ENCODE measurements around the gene CNTNAP1.

The CNTNAP1 gene

GRCh38 chr17:42678951-42679491, 3.3 kb upstream of the CNTNAP1 start:
- H3K4me3 ChIP-seq (ENCODE audit: low read depth, low read length) = peak overlapping the region; percentile 71
- H3K9me3 ChIP-seq (ENCODE audit: control insufficient read depth, insufficient read depth, low read depth, low read length) = no peaks in the 10 kb centered on the region
- H3K9ac ChIP-seq (ENCODE audit: low read length) = peak overlapping the region; percentile 97
- H3K27me3 ChIP-seq (ENCODE audit: control insufficient read depth, insufficient read depth, low read length) = peaks cover 47% of the 10 kb centered on the region
- no peaks in the 10 kb centered on the region for H3K36me3 ChIP-seq (ENCODE audit: control insufficient read depth, insufficient read depth, low read length)
- H3K27ac ChIP-seq (ENCODE audit: low read depth, low read length) = peak overlapping the region; percentile 94; the same call in 1 of the 2 replicates
- H3K4me1 ChIP-seq (ENCODE audit: control insufficient read depth, insufficient read depth, low read length) = peaks cover 52% of the 10 kb centered on the region

- peak overlapping the region; percentile 67 for H3K9ac ChIP-seq (ENCODE audit: low read length)
- no peaks in the 10 kb centered on the region for H3K9me3 ChIP-seq (ENCODE audit: control insufficient read depth, insufficient read depth, low read depth, low read length)
- H3K4me3 ChIP-seq (ENCODE audit: low read depth, low read length) = peak overlapping the region; percentile 71
- peak overlapping the region; percentile 36; the same call in 1 of the 2 replicates for H3K27ac ChIP-seq (ENCODE audit: low read depth, low read length)
- peaks cover 47% of the 10 kb centered on the region for H3K4me1 ChIP-seq (ENCODE audit: control insufficient read depth, insufficient read depth, low read length)
- H3K27me3 ChIP-seq (ENCODE audit: control insufficient read depth, insufficient read depth, low read length) = peaks cover 46% of the 10 kb centered on the region
- H3K36me3 ChIP-seq (ENCODE audit: control insufficient read depth, insufficient read depth, low read length) = no peaks in the 10 kb centered on the region
Measured at GRCh38 chr17:42679492-42680330, 2.6 kb upstream of the CNTNAP1 start.

GRCh38 chr17:42680331-42680808, 2.0 kb upstream of the CNTNAP1 start:
- no peak overlapping the region for H3K9ac ChIP-seq (ENCODE audit: low read length)
- H3K27ac ChIP-seq (ENCODE audit: low read depth, low read length) = no peak overlapping the region

GRCh38 chr17:42682722-42683403, 532 bp downstream of the CNTNAP1 start:
- H3K4me3 ChIP-seq (ENCODE audit: low read depth, low read length) = peak overlapping the region; percentile 80
- H3K4me1 ChIP-seq (ENCODE audit: control insufficient read depth, insufficient read depth, low read length) = peaks cover 35% of the 10 kb centered on the region
- H3K9ac ChIP-seq (ENCODE audit: low read length) = peak overlapping the region; percentile 20
- H3K36me3 ChIP-seq (ENCODE audit: control insufficient read depth, insufficient read depth, low read length) = 0 out of 2 replicates have a peak, but pooled peaks cover 7% of the 10 kb centered on the region
- peaks cover 41% of the 10 kb centered on the region for H3K27me3 ChIP-seq (ENCODE audit: control insufficient read depth, insufficient read depth, low read length)
- no peaks in the 10 kb centered on the region for H3K9me3 ChIP-seq (ENCODE audit: control insufficient read depth, insufficient read depth, low read depth, low read length)
- H3K27ac ChIP-seq (ENCODE audit: low read depth, low read length) = no peak overlapping the region

More at GRCh38 chr17:42680331-42680808, 2.0 kb upstream of the CNTNAP1 start:
- peaks cover 43% of the 10 kb centered on the region for H3K4me1 ChIP-seq (ENCODE audit: control insufficient read depth, insufficient read depth, low read length)
- no peaks in the 10 kb centered on the region for H3K9me3 ChIP-seq (ENCODE audit: control insufficient read depth, insufficient read depth, low read depth, low read length)
- 0 out of 2 replicates have a peak, but pooled peaks cover 6% of the 10 kb centered on the region for H3K36me3 ChIP-seq (ENCODE audit: control insufficient read depth, insufficient read depth, low read length)
- H3K4me3 ChIP-seq (ENCODE audit: low read depth, low read length) = peak overlapping the region; percentile 71; the same call in 1 of the 2 replicates
- H3K27me3 ChIP-seq (ENCODE audit: control insufficient read depth, insufficient read depth, low read length) = peaks cover 48% of the 10 kb centered on the region

DNA sequence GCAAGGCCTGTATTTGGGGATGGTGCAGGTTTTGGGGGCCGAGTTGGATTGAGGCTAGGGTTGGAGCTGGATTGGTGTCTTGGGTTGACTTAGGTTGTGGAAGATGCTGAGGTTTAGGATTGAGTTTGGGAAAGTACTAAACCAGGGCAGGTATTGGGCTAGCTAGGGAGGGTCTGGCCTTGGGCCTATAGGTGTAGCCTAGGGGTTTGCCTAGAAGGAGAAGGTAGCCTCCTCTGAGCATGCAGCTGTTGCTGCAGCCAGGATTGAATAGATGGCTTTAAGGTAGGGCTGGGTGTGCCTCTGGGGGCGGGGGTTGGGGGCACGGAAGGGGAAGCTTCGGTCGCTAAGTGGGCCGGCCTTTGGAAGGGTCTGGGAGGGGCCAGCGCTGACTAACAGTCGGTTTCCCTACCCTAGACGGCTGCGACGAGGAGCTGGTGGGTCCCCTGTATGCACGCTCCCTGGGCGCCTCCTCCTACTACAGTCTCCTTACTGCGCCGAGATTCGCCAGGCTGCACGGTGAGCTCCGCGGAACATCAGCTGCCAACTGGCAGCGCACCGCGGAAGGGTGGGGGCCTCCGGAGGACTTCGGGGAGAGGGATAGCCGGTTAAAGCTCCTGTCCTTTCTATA, 1.2 kb downstream of the CNTNAP1 start:
- H3K27me3 ChIP-seq (ENCODE audit: control insufficient read depth, insufficient read depth, low read length) = peaks cover 41% of the 10 kb centered on the region
- 0 out of 2 replicates have a peak, but pooled peaks cover 7% of the 10 kb centered on the region for H3K36me3 ChIP-seq (ENCODE audit: control insufficient read depth, insufficient read depth, low read length)
- no peak overlapping the region for H3K9ac ChIP-seq (ENCODE audit: low read length)
- no peaks in the 10 kb centered on the region for H3K9me3 ChIP-seq (ENCODE audit: control insufficient read depth, insufficient read depth, low read depth, low read length)
- H3K27ac ChIP-seq (ENCODE audit: low read depth, low read length) = no peak overlapping the region
- H3K4me1 ChIP-seq (ENCODE audit: control insufficient read depth, insufficient read depth, low read length) = peaks cover 35% of the 10 kb centered on the region
- peak overlapping the region; percentile 80 for H3K4me3 ChIP-seq (ENCODE audit: low read depth, low read length)

DNA sequence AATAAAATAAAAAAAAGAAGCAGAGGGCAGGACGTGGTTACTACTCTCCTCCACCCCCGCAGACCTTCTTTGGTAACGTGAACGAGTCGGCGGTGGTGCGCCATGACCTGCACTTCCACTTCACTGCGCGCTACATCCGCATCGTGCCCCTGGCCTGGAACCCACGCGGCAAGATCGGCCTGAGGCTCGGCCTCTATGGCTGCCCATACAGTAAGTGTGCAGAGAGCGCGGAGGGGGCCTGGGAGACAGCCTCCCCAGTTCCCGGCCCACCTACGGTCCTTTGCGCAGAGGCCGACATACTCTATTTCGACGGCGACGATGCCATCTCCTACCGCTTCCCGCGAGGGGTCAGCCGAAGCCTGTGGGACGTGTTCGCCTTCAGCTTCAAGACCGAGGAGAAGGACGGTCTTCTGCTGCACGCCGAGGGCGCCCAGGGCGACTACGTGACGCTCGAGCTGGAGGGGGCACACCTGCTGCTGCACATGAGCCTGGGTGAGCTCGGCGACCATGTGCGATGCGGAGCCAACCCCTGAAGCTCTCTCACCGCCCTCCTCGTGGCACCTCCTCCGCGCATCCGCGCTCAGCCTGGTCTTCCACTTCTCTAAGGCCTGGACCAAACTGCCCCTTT, 2.7 kb downstream of the CNTNAP1 start:
- Histone ChIP-seq H3K36me3 (ENCODE audit: control insufficient read depth, insufficient read depth, low read length) (0 out of 2 replicates have a peak, but pooled peaks cover 7% of the 10 kb centered on the region), H3K27ac (ENCODE audit: low read depth, low read length) (no peak overlapping the region), H3K27me3 (ENCODE audit: control insufficient read depth, insufficient read depth, low read length) (peaks cover 40% of the 10 kb centered on the region), H3K4me3 (ENCODE audit: low read depth, low read length) (no peak overlapping the region), H3K4me1 (ENCODE audit: control insufficient read depth, insufficient read depth, low read length) (peaks cover 27% of the 10 kb centered on the region), H3K9me3 (ENCODE audit: control insufficient read depth, insufficient read depth, low read depth, low read length) (no peaks in the 10 kb centered on the region), H3K9ac (ENCODE audit: low read length) (no peak overlapping the region)

DNA sequence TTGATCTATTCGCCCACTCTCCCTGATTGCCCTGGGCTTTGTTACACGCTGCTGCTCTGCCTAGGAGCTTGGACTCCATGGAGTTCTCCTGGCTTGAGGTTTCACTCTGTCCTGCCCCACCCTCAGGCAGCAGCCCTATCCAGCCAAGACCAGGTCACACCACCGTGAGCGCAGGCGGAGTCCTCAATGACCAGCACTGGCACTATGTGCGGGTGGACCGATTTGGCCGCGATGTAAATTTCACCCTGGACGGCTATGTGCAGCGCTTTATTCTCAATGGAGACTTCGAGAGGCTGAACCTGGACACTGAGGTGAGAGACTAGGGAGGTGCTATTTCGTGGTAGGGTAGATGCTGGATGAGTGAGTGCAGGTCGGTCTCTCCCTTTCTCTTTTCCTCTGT, 3.5 kb downstream of the CNTNAP1 start:
- Histone ChIP-seq H3K9me3 (ENCODE audit: control insufficient read depth, insufficient read depth, low read depth, low read length) (no peaks in the 10 kb centered on the region), H3K9ac (ENCODE audit: low read length) (no peak overlapping the region), H3K27me3 (ENCODE audit: control insufficient read depth, insufficient read depth, low read length) (peaks cover 33% of the 10 kb centered on the region), H3K4me1 (ENCODE audit: control insufficient read depth, insufficient read depth, low read length) (peaks cover 20% of the 10 kb centered on the region), H3K27ac (ENCODE audit: low read depth, low read length) (no peak overlapping the region), H3K4me3 (ENCODE audit: low read depth, low read length) (no peak overlapping the region), H3K36me3 (ENCODE audit: control insufficient read depth, insufficient read depth, low read length) (0 out of 2 replicates have a peak, but pooled peaks cover 7% of the 10 kb centered on the region)

DNA sequence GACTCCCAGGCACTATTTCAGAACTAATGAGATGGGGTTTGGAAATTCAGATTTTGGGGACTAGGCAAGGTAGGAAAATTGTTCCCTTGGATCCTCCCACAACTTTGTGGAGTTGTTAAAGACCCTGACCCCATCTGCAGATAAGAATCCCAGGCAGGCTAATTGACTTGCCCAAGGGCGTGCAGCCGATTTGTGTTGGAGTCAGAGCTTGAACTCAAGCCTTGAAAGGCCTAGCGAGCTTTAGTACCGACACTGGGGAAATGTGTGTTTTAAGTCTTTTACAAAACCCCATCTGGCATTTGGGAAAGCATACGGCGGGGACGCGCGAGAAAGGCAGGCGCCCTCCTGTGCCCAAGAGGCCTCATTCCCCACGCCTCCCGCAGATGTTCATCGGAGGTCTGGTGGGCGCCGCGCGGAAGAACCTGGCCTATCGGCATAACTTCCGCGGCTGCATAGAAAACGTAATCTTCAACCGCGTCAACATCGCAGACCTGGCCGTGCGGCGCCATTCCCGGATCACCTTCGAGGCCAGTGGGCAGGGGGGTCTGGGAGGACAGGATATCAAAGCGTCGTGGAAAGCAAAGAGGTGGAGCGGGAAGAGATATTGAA, 4.3 kb downstream of the CNTNAP1 start:
- H3K27me3 ChIP-seq (ENCODE audit: control insufficient read depth, insufficient read depth, low read length) = peaks cover 31% of the 10 kb centered on the region
- H3K9ac ChIP-seq (ENCODE audit: low read length) = no peak overlapping the region
- no peak overlapping the region for H3K27ac ChIP-seq (ENCODE audit: low read depth, low read length)
- H3K4me1 ChIP-seq (ENCODE audit: control insufficient read depth, insufficient read depth, low read length) = peaks cover 15% of the 10 kb centered on the region
- H3K9me3 ChIP-seq (ENCODE audit: control insufficient read depth, insufficient read depth, low read depth, low read length) = no peaks in the 10 kb centered on the region
- no peak overlapping the region for H3K4me3 ChIP-seq (ENCODE audit: low read depth, low read length)
- H3K36me3 ChIP-seq (ENCODE audit: control insufficient read depth, insufficient read depth, low read length) = 0 out of 2 replicates have a peak, but pooled peaks cover 7% of the 10 kb centered on the region

DNA sequence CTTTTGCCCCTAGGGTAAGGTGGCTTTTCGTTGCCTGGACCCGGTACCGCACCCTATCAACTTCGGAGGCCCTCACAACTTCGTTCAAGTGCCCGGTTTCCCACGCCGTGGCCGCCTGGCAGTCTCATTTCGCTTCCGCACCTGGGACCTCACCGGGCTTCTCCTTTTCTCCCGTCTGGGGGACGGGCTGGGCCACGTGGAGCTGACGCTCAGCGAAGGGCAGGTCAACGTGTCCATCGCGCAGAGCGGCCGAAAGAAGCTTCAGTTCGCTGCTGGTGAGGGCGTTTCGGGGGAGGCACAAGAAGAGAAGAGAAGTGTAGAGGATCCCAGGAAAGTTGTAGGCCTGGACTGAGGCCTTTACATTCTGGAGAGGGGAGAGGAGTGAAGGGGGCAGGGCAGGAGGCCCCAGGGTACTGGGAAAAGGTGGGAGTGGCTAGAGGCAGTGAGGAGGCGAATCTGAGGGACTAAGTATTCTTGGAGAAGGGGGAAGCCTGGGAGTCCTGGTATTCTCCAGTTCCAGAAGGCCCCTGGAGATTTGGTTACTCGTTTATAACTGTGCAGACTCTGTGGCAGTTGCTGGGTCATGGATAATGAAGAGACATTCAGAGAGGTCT, 5.5 kb downstream of the CNTNAP1 start:
- H3K4me1 ChIP-seq (ENCODE audit: control insufficient read depth, insufficient read depth, low read length) = peaks cover 14% of the 10 kb centered on the region
- no peak overlapping the region for H3K9ac ChIP-seq (ENCODE audit: low read length)
- H3K36me3 ChIP-seq (ENCODE audit: control insufficient read depth, insufficient read depth, low read length) = peaks cover 16% of the 10 kb centered on the region
- H3K9me3 ChIP-seq (ENCODE audit: control insufficient read depth, insufficient read depth, low read depth, low read length) = no peaks in the 10 kb centered on the region
- H3K27me3 ChIP-seq (ENCODE audit: control insufficient read depth, insufficient read depth, low read length) = peaks cover 26% of the 10 kb centered on the region
- no peak overlapping the region for H3K4me3 ChIP-seq (ENCODE audit: low read depth, low read length)
- no peak overlapping the region for H3K27ac ChIP-seq (ENCODE audit: low read depth, low read length)

Measured in HUES6 (cell line).